GM18909 (cell line): ENCODE measurements around the gene ADM5.

Experiments
- ATAC-seq: cut with Tn5 transposase; IDR thresholded peaks from one replicate; pipeline ENCODE4 v1.9.1; 2021; ENCODE audit warnings: mild to moderate bottlenecking; ENCODE audit not compliant: unreplicated experiment, poor library complexity

ADM5 gene

DNA sequence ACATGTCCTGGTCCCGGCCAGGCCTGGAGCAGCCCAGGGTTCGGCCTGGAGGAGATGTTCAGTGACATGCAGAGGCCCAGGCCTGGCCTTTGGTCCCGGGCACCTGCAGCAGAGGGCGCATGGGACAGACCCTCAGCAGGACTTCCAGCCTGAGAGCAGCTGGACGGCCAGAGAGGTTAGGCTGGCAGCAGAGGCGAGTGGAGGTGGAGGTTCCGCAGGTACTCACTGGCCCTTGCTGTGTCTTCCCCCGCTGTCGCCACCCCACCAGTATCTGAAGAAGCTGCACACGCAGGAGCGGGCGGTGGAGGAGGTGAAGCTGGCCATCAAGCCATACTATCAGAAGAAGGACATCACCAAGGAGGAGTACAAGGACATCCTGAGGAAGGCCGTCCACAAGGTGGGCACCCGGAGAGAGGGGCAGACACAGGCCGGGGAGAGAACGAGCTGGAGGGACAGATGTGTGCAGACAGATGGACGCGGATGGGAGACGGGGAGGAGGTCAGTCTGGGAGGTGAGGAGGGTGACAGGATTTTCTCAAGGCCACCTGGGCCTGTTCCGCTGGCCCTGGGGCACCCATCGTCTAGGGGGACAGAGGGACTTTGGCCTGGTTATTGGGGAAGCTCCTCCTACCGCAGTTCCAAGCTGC is 31.8 kb upstream of the ADM5 start:
- no peak for ATAC-seq

DNA sequence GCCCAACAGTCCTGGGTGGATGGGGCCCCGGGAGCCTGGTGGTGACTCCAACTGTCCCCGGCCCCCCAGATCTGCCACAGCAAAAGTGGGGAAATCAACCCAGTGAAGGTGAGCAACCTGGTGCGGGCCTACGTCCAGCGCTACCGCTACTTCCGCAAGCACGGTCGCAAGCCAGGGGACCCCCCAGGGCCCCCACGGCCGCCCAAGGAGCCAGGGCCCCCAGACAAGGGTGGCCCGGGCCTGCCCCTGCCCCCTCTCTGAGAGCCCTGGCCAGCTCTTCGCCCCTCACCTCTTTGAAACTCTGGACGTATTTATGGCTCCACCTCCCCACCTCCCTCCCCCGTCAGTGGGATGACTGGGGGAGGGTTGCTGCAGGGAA is 31.3 kb upstream of the ADM5 start:
- no peak for ATAC-seq

DNA sequence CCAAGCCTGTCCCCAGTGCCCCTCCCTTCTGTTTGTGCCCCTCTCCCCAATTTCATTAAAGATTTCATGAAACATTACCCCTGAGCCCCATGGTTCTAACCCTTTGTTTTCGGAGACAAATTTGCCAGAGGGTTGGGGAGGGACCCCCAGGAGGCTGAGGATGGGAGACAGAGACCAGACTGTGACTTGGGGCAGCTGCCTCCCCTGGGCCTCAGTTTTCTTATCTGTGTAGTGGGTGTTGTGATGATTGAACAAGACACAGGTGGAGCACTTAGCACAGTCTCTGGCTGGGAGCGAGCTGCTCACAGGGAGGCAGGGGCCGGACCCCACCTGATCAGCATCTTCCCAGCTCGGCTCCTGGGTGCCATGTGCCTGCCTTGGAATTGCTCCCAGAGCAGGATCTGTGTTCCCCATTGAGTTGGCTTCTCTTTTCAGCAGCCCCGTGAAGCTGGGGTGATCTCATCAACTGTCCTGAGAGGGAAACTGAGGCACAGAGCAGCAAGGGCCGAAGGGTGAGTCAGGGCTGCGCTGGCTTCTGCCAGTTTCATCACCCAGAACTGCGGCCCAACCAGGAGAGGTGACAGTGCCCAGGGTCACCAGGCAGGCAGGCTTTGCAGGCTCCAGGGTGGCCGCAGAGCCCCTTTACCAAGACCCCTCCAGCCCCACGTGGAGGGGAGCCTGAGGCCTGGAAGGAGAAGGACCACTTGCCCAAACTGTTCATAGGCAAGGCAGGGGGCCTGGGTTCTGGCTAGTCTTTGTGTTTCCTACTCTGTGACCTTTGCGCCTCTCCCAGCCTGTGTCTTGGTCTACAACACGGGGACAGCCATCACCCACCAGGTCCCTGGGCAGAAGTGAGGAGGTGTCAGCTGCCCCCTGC is 30.6 kb upstream of the ADM5 start:
- ATAC-seq, result no peak

DNA sequence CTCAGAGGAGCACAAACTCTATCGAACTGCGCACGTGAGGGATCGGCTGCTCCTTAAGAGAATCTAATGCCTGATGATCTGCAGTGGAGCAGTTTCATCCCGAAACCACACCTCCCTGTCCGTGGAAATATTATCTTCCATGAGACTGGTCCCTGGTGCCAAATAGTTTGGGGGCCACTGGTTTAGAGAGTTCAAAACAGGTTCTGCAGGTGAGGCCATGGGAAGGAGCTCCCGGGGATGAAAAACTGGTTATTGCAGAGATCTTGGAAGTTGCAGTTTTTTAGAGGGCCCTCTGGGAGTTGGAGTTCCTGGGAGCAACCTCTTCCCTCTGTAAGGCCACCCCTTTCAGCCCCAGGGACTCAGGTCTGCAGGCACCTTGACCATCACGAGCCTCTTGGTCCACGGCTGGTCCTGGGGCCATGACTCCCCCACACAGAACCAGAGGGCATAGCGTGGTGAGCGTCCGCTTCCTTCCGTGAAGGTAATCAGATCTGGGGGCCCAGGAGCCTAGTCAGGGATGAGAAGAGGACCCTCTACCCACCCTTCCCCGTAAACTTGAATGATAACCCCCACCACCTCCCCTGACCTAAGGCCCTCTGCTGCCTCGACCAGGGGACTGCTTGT is 28.9 kb upstream of the ADM5 start:
- ATAC-seq, result no peak

DNA sequence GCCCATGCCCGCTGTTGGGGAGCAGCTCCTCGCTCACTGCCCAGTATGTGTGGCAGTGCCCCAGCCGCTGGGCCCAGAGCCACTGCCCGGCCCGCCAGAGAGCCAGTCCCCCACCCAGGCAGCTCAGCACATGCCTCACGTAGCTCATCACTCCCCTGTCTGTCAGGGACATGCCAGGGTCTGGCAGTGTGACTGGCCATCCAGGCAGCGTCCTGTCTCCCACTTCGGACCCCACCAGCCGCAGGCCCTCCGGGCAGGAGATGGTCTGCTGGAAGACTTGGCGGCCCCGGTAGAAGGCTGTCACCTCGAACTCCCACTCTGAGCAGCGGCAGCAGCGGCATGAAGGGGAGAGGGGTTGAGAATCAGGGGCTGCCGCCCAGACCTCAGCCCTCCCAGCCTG is 27.4 kb upstream of the ADM5 start:
- no peak for ATAC-seq

DNA sequence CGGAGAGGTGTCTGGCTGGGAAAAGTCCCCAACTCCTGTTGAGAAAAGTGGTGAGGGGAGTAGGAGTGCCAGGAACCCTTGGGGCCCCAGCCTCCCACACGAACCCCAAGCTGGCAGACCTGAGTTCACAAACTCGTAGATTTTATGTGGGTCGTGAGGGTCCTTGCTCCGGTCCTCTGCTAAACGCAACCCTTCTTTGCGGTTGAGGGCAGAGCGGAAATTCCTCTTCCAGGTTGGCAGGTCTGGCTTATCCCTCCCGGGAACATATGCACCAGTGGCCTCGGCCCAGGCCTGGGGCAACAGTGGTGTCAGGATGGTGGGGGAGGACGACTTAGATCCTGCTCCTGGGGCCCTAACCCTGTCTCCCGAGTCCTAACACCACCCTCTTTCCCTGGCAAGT is 26.2 kb upstream of the ADM5 start:
- ATAC-seq, result no peak

DNA sequence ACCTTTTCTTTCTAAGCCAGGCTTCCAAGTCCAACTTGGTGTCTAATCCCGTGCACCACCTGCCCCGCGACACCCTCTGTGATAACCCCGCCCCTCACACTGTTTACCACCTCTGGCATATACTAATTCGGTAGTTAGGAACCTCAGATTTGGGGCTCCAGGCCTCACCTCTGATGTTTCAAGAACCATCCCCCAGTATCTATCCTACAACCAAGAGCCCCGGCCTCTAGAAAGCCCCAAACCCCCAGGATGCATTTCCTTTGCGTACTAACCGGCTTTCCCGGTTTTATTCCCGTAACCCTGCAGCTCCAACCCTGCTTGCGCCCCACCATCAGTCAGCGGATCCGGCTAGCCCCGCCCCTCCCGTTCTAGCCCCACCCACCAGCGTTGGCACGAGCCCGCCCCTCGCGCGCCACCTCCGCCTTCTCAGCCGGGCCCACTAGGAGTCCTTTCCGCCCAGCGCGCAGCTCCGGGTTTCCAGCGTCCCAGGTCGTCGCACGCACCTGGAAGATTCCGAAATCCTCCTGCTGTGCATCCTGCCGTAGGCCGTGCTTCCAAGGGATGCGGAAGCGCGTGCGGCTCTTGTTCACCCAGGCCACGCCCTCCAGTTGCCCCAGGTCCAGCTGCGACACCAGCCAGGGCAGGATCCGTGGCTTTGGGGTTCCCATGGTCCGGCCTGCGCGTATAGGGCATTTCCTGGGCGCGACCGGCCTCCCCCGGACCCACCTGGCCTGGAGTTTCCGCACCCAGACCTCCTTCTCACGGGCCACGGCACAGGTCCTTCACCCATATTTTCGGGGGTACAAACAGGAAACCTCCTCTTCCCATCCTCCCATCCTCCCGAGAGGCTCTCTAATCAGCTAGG is 25.0 kb upstream of the ADM5 start:
- no peak for ATAC-seq

DNA sequence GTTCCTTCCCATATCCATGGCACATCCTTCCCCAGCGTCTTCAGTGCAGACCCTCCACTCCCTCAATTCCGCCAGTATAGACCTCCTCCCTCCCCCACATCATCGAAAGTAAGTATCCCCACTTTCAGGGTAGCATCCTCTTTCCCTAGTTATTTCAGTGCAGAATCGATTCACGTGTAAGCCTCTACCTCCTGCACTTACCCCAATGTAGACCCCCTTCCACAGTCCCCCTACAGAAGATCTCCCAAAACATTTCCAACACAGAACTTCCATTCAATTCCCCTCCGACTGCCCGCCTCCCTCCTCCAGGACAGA is 24.4 kb upstream of the ADM5 start:
- no peak for ATAC-seq

DNA sequence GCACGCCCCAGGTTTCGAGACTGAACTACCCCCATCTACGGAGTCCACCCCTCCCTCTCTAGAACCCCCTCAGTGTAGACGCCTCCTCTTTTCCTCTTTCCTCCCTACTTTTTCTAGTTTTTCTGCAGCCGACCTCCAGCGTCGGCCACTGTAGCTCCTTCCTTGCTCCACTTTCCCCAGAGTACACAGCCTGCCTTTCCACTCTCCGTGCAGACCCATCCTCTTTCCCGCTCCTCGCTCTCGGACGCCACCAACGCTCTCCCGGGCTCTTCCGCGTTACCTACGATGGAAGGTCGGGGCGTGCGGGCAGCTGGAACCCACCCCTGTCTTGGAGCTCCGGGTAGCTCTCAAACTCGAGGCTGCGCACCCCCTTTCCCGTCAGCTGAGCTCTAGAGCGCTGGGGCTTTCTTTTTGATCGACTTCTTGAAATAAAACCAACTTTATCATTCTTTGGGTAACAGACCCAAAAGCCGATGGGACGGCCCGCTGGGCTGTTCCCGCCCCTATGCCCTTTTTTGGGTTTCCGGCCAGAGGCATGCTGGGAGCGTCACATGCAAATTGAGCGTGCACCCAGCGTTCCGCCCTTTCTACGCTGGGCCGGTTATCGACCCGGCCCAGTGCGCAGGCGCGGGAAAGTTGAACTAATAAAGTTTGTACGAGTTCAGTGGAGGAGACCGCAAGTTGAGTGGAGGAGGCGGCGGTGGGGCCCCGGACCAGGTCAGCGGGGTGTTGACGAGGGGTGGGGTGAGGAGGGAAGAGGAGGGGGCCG is 23.9 kb upstream of the ADM5 start, which contains the start of the genes BCL2L12 and IRF3:
TSS of gene BCL2L12 (plus strand) at position 583 of the 769 bp plus-strand sequence. CDS start 760 bp downstream, outside the sequence.
TSS of gene IRF3 (minus strand) at position 507 of the 769 bp plus-strand sequence. CDS start 1,019 bp downstream, outside the sequence.
- peak; percentile 88 for ATAC-seq

DNA sequence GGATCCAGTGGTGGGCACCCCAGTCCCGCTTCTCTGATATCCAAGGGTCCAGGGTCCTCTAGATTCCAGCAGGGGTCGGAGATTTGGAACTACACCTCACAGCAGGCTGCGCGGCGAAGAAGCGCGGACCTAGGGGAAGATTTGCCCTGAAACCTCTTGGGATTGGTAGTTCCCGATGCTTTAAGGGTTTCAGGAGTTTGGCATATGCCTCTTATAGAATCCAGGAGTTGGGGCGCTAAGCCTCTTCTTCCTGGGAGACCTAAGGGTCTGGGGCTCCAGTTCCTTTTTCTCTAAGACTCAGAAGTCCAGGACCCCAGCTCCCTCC is 23.3 kb upstream of the ADM5 start:
- no peak for ATAC-seq

DNA sequence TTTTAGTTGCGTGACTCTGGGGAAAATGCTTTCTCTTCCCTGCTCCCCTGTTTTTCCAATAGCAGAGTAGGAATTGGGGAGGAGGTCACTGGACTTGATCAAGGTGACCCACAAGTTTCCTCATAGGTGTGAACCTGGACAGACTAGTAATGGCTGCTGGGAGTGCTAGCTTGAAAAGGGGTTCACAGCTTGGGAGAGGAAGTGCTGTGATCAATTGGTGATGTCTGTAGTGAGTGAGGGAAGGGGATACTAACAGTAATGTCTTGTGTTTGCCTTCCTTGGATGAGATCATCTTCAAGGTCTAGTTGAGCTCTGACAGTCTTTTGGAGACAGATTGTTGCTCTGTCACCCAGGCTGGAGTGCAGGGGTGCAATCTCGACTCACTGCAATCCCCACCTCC is 21.9 kb upstream of the ADM5 start:
- no peak for ATAC-seq

DNA sequence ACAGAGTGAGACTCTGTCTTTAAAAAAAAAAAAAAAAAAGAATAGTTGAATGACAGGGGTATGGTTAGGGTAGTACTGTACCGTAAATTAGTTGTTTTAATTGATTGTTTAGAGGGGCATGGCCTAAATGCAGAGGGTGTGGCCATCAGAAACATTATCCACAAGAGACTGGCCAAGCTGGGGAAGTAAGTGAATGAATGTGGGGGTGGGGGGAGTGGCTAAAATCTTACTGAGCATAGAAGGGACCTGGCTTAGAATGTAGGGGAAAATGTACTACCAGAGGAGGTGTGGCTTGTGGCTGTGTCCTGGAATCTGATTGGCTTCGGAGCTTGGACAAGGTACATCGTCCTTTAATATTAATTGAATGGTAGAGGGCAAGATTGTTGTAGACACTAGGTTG is 19.9 kb upstream of the ADM5 start:
- ATAC-seq, result no peak

DNA sequence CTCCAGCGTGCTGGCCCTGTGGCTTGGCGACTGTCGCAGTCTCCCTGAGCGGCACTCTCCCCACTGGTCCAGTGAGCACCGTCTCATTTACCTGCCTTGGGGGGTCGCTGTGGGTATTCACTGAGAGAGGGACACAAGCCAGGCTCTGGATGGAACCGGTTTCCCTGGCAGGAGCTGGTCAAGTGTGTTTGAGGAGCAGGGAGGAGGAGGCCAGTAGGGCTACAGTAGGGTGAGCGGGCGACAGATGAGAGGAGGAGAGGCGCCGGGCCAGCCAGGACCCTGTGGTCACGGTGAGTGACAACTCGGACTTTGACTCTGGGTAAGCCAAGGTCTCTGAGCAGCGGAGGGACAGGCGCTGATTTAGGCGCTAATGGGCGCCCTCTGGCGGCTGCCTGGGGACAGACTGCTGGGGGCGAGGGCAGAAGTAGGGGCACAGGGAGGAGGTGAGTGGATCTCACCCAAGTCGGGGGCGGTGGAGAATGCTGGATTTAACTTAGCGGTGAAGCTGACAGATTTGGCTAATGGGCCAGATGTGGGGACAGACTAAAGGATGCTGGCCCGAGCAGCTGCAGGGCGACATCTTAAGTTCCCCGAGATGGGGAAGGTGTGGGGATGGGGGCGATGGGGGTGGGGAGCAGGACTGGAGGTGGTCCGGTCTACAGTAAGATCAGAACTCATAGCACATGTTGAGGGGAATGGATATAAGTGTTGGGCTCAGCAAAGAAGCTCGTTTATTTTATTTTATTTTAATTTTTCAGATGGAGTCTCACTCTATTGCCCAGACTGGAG is 17.1 kb upstream of the ADM5 start:
- ATAC-seq, result no peak

DNA sequence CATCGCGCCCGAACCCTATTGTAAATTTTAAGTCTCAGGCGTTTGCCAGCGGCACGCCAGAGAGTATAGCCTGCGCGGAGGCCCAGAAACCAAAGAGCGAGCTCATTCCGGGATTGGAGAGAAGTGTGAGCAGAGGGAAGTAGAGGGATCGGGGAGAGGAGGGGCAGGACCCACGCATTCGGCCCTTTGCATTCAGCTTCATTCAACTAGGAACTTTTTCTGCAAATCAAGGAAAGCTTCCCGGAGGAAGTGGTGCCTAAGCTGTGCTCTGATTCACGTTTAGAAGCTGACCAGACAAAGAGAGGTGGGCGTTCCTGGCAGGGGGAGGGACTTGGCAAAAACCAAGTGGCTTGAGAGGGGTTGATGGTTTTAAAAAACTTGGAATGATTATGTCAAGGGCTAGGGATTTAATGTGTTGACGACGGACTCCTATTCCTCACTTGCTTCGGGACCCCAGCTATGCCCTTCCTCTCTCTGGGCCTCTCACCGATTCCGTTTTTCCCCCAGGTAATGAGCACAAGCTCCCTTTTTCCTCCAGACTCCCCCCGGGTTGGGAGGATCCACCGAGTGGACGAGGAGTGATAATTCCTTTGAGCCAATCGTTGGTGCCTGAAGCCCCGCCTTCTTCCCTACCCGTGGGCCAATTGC is 13.1 kb upstream of the ADM5 start:
- peak; percentile 18 for ATAC-seq

DNA sequence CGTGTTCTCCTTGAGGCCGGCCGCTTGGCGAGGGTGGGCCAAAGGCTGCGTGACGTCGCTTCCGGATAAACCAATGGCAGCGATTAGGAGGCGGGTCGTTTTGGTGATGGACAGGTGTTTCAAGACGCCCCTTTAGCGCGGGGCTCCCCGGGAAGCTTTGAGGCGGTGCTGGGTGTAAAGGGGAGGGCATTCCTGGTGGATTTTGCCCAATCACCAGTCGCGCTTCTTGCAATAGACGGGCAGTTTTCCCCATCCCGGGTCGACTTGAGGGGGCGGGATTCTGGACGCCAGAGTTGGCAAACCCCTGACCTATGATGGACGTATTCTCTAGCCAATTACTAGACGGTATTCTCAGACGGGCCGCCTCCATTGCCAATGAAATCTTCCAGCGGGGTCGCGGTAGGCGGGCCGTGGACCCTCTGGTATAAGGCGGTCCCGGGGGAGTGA is 12.6 kb upstream of the ADM5 start:
- peak; percentile 68 for ATAC-seq

DNA sequence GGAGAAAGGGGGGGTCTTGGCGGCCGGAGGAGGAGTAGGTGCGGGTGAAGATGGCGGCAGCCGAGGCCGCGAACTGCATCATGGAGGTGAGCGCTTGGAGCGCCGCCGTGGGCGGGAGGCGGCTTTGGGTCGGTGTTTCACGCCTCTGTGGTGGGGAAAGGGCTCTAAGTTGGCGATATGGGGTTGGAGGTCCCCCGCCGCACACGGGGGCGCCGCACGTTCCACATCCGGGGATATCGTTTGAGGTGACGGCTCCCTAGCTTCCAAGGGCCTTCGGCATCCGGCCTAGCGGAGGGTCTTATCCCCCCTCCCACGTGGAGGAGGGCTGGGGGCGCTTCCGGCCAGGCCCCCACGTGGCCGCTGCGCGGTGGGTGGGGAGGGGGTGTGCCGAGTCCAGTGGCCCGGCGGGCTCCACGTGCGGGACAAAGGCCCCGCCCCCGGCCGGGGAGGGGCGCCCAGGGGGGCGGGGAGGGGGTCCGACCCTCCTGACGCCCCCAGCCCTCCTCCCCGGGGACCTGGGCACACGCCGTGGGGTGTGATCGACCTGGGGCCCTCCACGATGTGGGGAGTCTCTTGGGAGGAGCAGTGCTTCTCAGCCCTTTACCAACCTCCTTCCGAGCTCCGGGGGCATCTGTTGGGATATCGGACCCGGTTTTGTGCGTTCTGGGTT is 12.0 kb upstream of the ADM5 start, which contains the start of gene PRMT1:
TSS of gene PRMT1 (plus strand) at position 41 of the 670 bp plus-strand sequence. CDS start at position 51, 10 bp downstream.
- peak; percentile 16 for ATAC-seq

DNA sequence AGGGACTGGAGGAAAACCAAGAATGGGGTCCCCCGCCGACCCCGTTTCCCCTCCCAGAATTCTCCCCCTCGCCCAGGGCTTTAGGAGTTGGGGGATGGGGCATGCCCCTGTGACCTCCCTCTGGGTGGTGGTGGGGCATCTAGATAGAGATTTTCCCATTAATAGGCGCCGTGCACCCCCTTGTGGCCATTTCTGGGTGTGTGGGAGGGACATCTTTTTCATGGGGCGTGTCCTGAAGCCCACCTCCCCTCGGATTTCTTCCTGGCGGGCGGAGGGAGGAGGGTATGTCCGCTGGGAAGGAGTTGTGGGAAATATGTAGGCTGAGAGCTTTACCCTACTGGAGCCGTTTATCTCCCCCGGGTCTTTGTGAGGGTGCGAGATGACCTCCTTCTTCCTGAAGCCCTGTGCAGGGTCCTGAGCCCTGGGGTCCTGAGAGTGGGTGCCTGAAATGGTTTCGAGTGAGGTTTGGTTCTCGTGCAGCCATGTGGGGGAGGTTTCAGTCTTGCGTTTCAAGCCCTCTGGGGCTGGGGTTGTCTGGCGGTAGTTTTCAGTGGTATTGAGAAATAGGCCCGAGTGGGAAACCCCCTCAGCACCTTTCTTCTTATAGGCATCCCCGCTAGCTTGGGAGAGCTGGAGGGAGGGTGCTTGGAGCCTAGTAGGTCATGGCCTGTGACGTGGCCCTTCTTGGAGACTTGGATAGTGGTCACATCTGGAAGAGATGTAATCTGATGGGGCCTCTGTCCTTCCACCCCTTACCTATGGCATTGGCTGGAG is 11.3 kb upstream of the ADM5 start:
- no peak for ATAC-seq
